Measurements from ENCODE around the gene COL15A1.
A peak's percentile ranks its signal among the peaks of the same experiment; 100 is the strongest.

Gene COL15A1

DNA sequence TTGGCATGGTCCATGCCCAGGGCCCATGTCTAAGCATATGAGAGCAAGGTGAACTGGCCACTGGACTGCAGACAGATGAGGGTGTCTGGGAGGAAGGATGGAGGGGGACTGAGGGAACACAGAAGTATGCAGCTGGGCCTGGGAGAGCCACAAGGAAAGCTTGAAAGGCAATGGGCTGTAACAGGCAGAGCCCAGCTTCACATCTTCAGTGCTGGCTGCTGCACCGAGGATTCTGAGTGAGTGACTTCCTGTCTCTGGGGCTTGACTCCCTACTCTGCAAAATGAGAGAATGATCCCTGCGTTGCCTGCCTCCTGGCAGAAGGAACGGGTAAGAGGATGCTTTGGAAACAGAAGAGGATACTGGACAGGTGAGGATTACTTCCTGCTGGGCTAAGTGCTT lies 29.0 kb downstream of the COL15A1 start:
- no peak for DNase-seq (ENCODE audit: low read depth)

DNA sequence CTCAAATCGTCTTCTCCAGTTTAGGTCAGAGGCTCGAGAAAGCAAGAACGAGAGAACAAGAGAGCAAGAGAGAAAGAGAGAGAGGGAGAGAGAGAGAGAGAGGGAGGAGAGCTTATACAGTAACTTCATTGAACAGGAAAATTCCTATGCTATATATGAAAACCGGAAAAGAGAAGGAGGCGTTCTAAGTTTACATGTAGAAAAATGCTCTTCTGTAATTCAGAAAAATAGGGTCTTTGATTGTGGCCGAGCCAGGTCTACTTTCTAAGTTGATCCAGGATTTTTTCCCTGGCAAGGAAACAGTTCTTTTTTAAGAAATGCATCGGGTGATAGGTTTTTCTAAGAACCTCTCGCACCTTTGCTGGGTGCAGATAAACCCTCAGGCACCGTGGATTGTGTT lies 29.5 kb downstream of the COL15A1 start:
- no peak for DNase-seq (ENCODE audit: low read depth)

DNA sequence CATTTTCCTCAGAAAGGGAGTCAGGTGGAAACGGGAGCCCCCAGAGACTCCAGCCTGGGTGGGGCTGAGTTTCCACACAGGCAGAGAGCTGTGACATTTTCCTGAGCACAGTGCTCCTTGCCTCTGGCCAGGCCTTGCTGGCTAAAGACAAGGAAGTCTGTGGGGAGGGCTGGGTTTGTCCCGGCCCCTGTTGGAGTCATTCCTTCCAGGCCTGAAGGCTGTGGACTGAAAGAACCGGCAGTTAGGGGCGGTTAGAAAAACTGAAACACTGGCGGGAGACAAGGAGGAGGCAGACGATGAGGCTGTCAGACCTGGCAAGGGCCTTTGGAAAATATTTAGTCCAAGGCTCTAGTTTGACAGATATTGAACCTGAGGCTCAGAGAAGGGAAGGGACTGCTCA lies 29.9 kb downstream of the COL15A1 start:
- no peak for DNase-seq (ENCODE audit: low read depth)

DNA sequence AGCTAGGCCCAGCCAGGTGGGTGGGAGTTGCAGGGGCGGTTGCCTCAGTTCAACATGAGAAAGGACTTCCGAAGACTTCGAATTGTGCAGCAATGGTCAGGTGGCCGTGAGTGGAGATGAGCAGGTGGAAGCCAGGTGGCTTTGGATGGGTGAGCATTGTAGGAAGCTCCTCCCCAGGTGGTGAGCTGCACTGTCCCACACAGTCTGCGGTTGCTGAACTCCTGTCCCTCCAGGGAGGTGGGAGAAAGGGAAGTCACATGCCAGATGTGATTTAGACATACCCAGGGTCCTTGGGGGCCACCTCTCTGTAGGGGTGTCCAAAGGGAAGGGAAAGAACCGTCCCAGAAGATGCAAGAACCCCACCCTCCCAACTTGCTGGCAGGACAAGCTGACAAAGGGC lies 30.4 kb downstream of the COL15A1 start:
- no peak for DNase-seq (ENCODE audit: low read depth)

DNA sequence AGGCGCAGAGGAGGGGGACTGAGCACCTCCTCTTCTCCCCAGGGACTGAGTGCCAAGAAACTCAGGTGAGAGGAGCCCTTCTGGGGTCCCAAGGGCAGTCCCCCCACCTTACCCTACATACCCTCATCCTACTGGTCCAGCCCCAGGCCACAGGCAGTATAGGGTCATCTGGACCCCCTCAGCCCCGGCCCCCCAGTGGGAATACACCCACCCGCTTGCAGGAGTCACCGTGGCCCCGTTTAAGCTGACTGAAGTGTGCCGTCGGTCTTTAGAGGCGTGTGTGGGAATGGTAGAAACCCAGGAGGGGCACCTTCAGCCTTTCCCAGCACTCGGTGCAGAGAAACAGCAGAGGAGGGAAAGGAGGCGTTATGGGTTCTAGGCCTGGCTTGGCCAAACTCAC lies 30.8 kb downstream of the COL15A1 start:
- no peak for DNase-seq (ENCODE audit: low read depth)

DNA sequence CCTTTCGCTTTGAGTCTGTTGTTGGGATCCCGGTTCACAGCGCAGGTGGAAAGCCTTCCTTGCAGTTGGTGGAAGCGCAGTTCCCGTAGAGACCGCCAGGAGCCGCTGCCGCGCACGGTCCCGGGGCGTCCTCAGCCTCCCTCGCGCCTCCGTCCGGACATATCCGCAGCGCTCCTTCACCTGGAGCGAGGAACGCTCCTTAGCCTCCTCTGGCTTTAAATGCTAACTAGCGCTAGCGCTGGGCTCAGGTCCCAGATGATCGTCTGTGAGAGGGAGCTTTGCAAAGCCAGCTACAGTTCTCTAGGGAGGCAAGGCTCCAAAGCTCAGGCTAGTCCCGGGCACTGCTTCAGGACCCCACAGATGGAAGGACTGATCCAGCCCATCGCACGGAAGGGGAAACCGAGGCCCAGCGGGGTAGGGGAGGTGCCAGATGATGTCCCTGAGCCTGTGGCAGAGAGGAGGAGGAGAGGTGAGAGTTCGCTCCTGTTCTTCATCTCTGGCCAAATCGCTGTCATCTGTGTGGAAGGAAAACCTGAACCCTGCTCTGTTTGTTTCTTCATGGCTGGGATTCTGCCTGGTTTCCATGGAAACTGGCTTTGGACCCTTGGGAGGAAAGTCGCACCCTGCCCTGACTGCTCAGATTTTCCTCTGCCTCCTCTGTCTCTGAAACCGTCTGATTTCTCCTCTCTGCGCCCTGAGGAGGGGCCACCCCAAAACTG lies 31.4 kb downstream of the COL15A1 start:
- peak; percentile 62 for DNase-seq (ENCODE audit: low read depth)

DNA sequence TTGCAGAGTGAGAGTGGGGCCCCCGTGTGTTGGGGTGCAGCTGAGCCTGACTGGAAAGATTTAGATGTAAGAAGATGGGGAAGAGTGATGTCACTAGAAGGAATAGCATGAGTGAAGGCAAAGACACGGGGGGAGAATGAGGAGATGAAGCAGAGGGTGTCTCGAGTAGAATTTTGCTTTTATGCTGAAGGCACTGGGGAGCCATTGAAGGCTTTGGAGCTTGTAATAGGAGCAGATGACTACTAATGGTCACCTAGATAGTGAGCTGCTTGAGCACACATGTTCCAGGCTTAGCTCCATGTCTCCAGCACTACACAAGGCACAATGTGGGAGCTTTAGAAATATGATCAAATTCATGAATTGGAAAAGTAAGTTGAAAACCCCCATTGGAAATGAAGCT lies 32.1 kb downstream of the COL15A1 start:
- DNase-seq (ENCODE audit: low read depth) = no peak

DNA sequence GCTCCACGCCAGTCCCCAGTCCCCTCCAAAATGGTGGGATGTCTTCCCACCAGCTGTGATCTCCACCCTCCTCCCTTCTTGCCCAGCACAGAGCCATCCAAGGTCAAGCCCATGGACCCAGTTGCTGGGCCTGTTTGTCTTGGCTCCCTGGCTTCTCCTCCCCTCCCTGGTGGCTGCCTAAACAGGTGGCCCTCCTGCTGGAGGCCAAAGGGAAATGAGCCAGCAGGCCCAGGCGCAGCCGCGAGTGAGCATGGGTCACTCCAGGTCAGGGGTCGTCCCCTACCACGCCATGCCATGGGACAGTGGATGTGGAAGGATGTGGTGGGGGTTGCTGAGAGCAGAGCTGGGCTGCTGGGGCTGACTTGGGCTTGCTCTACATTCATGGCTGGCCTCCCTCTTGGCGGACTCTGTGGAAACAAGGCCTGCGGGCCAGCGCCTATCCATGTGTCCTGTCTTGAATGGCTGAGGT lies 33.6 kb downstream of the COL15A1 start:
- no peak for DNase-seq (ENCODE audit: low read depth)

DNA sequence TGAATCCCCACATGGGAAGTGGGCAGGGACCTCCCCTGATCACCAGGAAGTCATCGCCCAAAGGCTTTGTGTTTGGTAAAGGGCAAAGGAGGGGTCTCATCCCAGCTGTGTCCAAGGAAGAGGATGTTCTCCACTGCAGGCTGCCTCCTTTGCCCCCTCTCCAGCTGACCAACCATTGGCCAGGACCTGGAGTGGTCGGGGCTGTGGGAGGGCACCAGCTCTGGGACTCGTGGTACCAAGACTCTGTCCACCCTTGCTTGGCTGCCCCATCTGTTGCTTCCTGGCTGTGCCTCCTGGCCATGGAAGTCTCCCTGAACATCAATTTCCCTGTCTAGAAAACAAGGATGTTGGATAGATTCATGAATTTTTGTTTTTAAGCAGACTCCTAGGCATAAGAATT lies 34.1 kb downstream of the COL15A1 start:
- DNase-seq (ENCODE audit: low read depth) = no peak

DNA sequence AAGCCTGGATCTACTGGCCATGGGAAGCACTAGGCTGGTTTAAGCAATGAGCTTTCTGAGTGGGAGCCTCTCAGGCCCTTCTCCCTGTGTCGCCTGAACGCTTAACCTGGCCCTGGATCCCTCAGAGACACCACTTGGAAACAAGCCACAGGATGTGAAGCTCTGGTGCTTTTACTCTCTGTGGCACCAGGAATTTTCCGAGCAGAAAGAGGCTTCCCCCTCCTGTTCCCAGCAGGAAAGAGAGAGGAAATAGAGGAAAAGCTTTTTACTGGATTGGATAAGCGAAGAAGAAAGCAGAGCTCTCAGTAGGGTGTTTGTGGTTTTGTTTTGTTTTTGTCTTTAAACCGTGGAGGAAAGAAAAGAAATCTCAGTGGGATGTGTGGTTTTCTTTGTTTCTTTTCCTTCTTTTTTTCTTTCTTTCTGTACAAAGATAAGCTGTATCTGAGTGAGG lies 34.5 kb downstream of the COL15A1 start:
- no peak for DNase-seq (ENCODE audit: low read depth)

DNA sequence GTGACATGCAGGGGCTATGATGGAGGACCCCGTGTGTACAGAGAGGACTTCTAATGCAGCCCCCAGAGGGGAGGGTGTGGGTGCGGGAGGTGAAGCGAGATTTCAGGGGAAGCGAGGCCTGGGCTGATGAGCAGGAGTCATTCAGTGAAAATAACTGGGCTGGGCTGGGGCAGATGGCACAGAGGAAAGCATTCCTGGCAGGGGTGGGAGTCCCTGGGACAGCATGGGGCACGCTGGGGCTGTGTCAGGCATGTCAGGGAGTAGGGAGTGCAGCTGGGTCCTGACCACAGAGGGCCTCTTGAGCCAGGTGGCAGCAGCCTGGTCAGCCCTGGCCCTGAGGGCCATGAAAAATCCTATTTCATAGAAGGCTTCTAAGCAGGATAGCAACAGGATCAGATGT lies 36.6 kb downstream of the COL15A1 start:
- no peak for DNase-seq (ENCODE audit: low read depth)

DNA sequence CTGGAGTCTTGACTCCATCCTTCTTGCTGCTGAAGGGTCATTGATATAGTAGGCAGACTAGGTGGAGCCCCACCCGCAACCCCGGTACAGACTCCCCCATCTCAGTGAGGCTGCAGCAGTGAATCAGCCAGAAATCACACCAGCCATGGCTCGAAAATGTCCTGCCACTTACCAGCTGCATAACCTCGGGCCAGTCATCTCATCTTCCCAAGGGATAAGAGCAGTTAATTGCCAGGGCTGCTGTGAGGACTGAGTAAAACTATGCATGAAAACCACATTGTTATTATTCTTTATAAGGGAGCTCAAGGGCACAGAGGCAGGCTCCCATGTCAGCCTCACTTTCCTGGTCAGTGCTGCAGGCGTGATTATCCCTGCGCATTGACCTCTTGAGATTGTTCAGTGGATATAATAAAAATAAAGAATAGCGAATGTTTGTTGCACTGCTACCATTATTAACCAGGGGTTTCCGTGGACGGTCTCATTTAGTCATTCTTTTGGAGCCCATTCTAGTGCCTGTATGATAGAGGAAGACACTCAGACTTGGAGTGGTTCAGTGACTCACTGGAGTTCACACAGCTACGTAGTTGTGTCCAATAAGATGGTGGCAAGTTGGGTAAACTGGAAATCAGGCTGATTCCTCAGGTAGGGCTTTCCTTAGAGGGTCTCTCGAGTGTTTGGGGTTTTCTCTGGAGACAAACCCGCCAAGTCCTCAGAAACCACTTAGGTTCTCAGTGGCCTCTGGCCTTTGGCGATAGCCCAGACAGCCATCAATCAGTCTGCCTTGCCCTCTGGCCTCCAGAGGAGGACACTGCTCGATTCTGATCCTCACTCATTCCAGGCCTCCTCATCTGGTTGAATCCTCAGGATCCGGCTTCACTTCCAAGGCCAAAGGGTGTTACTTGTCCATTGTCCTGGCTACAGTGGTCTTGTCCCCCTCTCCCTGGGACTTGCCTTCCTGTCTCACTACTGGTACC lies 39.9 kb downstream of the COL15A1 start:
- DNase-seq (ENCODE audit: low read depth) = no peak

DNA sequence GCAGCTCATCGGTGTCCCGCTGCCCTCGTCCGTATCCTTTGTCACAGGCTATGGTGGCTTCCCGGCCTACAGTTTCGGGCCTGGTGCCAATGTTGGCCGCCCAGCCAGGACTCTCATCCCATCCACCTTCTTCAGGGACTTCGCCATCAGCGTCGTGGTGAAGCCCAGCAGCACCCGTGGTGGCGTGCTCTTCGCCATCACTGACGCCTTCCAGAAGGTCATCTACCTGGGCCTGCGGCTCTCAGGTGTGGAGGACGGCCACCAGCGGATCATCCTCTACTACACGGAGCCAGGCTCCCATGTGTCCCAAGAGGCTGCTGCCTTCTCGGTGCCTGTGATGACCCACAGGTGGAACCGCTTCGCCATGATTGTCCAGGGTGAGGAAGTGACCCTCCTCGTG lies 41.9 kb downstream of the COL15A1 start:
- no peak for DNase-seq (ENCODE audit: low read depth)

DNA sequence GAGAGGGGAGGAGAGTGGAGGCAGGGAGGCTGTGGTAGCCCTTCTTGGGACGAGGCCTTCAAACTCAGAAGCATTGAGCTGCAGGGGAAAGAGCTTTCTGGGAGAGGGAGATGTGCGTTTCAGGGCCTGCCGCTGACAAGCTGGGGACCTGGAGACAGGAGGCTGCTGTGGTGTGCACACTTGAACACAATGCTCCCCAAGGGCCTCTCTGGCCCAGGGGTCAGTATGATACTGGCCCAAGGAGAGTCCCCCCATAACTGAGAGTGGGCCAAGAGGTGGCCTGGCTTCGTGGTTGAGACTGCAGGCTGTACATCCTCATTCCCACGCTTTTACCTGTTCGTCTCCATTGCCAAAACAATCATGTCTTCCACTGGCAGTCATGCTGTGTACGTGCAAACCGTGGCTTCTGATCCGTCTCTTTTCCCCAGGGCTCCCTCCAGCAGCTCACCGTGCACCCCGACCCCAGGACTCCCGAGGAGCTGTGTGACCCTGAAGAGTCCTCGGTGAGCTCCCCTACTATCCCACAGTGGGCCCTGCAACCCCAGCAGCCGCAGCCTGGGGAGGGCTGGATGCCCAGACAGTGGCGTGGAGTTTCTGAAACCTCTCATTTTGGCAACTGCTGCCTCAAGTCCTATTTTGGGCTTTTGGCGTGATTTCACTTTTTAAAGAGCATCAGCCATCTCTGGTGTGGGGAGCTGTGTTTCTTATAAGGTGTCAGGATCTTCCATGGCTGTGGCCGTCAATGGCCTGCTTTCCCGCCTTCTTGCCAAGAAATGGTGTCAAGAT lies 43.4 kb downstream of the COL15A1 start:
- no peak for DNase-seq (ENCODE audit: low read depth)

DNA sequence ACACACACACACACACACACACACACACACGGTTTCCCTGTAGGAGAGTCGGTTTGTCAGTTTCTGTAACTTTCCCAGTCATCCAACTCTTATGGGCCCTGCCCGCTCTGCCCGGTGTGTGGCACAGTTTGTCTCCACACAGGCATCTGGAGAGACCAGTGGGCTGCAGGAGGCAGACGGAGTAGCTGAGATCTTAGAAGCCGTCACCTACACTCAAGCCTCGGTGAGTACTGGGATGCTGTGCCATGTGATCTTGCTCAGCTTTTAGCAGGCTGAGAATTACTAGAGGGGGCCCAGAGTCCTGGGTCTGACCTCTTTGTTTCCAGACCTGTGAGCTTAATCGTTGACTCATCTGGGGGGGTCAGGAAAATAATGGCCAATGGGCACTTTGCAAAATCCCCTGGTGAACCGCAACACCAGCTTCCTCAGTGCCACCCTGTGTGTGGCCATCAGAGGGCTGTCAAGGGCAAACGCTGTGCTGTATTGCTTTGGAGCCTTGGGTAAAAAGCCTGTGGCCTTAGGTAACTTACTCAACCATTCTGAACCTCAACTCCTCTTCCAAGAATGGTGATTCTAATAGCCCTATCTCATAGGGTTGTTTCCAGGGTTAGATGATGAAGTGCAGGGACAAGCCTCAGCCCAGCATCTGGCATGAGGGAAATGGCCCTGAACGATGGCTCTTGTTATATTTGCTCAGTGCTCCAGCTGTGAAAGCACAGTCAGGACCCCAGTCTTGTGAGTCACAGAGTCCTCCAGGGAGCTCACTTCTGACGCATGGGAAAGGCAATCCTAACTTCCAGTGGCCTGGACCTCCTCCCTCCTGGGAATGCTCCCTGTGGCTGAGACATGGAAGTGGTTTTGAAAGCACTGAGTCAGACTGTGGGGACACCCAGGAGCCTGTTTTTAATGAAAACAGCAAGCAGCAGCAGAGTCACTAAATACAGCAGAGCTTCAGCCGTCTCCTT lies 45.6 kb downstream of the COL15A1 start:
- DNase-seq (ENCODE audit: low read depth) = no peak

DNA sequence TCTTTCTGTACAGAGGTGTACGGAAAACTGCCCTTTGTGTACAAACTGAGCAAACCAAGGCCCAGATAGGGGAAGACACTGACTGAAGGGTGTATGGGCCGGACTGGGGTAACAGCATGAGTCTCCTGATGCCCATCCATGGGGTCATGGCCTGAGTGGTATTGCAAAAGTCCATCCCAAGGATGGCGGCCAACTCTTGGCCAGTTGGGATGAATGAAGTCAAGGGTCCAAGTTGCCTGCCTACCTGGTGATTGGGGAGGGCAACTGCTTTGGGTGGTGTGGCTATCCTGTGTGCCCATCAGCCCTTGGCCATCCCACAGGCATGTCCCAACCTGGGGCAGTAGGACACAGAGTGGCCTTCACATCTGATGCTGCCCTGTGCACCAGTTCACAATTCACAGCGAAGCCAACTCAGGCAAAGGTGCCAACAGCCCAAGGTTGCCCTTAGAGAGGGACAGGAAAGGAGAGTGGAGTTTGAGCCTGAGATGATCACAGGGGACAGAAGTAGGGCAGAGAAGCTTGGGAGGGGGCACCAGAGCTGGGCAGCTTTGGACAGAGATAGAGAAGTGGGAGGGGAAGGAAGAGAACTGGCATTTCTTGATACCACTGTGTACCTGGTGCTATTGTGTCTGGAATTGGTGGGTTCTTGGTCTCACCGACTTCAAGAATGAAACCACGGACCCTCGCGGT lies 46.6 kb downstream of the COL15A1 start:
- DNase-seq (ENCODE audit: low read depth) = no peak

DNA sequence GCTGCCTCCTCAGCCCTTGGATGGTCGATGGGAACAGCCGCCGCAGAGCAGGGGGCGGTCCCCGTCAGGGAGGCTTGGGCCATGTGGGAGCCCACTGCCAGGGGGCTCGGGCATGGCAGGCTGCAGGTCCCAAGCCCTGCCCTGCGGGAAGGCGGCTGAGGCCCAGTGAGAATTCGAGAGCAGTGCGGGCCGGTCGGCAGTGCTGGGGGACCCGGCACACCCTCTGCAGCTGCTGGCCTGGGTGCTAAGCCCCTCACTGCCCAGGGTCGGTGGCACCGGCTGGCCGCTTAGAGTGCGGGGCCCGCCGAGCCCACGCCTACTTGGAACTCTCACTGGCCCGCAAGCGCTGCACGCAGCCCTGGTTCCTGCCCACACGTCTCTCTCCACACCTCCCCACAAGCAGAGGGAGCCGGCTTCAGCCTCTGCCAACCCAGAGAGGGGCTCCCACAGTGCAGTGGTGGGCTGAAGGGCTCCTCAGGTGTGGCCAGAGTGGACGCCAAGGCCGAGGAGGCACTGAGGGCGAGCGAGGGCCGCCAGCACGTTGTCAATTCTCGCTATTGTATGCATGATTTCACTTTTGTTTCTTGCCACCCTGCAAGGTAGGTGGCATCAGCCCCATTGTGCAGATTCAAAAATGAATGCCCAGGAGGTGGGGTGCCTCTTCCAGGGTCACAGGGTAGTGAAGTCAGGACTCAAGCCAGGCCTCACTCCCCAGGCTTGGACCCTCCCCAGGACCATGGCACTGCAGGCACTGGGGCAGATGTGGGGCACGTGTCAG lies 48.6 kb downstream of the COL15A1 start:
- DNase-seq (ENCODE audit: low read depth) = no peak

DNA sequence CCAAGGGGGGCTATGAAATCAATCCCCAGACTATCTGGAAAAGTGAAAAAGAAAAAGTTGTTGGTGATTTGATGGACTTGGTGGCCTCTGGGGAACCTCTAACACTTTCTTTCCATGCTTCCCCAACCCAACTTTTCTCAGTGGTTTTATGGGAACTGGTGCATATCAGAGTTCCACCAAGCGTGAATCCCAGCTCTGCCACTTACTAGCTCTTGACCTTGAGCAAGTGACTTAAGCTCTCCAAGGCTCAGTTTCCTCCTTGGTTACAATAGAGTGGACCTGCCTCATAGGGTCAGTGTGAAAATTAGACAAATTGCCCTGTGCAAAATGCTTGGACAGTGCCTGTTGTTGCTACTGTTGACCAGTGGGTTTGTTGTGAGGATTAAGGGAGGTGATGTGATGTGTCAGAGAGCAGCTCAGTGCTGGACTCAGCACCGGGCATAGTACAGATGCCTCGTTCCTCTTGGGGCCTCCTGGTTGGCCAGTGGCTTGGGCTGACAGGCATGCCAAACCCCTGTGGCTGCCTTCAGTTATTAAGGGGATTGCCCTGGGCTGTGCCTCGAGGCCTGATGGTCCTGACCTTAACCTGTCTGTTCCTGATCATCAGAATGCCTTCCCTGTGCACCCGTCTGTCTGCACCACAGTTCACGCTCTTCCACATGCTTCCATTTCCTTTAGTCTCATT lies 49.3 kb downstream of the COL15A1 start:
- no peak for DNase-seq (ENCODE audit: low read depth)

DNA sequence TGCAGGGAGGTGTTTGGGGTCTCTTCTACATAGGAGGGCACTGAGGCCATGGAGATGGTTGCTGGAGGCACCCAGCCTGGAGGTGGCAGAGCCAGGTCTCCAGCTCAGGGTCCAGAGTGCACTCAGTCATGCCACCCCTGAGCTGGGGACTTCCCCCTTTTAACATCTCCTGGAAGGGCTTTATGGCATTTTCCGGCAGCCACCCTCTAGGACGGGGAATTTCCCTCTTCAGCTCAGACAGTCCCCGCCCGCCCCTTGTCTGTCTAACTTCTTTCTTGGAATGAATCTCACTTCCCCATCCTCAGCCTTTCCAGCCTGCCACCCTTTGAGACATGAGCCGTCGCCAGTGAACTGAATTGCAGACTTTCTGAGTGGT lies 49.9 kb downstream of the COL15A1 start:
- DNase-seq (ENCODE audit: low read depth) = no peak

Measured in stimulated activated CD8-positive, alpha-beta memory T cell treated with anti-CD3 and anti-CD28 coated beads, Interleukin-12 subunit alpha, Interleukin-12 subunit beta, amount 100 ng/mL, for 4 hours (primary cell).